A204.1 (cell line): ENCODE results near the gene PYCARD.
"Not testable (repeated sequence)": the region's sequence is repeated elsewhere in the genome, so short reads cannot be mapped to it uniquely, and the experiment has no call there.

ENCODE experiments used
- FAIRE-seq: peaks from 2 replicates; lab custom pipeline; 2012; peaks lifted over from hg19 to GRCh38; lab: Jason Lieb, UNC

Gene PYCARD

GRCh38 chr16:31189412-31189778 is 13.2 kb downstream of the PYCARD start:
- no peak for FAIRE-seq

GRCh38 chr16:31188450-31189411 is 13.8 kb downstream of the PYCARD start:
- FAIRE-seq = no peak

DNA sequence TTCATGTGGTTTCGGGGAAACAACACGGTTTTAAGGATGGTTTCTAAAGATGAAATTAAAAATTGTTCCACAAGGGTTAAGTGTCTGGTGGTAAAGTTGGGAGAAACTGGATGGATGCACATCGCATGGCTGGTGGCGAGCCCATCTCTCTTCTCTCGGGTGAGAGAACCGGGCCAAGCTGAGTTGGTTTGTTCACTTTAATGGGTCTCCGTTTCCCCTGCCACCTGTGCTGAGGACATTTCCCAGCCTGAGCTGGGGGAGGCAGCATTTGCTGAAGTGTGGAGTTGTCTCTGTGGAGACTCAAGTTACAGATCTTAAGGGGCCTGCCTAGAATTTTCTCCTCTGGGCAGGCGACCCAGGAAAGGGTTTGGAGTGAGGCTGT is 14.8 kb downstream of the PYCARD start:
- no peak for FAIRE-seq

DNA sequence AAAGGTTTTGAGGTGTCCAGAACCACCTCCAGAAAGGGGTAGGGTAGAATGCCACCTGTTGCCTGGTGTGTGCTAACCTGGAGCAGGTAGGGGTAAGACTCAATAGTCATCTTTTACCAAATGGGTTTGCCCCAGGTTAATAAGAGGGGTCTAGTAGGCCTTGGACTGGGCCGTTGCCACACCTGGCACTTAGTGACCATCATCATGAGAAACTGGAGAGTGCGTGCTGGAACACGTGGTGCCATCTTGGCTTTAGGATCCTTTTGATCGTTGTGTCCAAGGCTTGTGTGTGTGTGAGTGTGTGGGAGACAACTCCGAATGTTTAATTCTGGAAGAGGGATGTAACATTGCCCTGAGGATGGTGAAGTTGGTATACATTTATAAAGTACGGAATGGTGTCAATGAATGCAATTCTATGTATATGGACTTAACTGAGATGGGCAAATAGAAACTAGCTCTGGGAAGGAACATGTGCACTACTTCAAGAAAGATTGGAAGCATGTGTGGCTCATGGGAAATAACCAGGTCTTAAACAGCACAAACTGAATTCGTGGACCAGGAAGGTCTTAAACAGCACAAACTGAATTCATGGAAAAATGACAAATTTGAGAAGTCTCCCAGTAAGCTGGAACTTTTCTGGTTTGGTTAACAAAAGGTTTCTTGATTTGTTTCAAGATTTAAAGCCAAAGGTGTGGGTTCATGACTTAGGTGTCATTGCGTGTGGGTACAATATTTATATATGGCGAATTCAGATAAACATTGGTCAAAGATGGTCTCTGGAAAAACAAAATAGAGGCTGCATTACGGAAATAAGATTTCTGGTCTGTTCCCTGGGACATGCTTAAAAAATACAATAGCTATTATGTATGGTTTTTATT is 15.4 kb downstream of the PYCARD start:
- no peak for FAIRE-seq

DNA sequence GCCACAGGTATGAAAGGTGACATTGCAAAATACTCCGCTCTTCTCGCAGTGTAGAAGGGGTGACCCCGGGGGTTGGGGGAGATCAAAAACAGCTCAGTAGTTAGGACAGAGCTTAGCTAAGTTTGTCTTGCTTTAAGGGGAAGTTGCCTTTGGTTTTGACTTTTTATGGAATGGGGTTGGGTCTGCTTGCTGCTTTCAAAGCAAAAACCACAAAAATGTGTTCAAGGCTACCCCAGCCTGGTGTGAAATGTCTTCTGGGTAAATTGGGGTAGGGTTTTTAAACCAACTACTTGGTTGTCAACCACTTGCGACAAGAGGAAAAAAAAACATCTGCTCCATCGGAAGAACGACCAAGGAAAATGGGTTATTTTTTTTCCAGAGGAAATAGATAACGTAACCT is 16.4 kb downstream of the PYCARD start:
- FAIRE-seq = no peak

- FAIRE-seq = no peak
Observed at GRCh38 chr16:31185339-31185738, 17.2 kb downstream of the PYCARD start.

DNA sequence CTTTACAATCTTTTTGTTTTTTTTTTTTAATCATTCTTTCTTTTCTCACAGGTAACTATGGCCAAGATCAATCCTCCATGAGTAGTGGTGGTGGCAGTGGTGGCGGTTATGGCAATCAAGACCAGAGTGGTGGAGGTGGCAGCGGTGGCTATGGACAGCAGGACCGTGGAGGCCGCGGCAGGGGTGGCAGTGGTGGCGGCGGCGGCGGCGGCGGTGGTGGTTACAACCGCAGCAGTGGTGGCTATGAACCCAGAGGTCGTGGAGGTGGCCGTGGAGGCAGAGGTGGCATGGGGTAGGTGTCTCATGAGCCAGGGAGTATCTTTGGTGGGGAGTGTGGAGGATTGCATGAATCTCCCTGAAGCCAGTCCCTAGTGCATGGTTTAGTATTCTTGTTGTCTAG is 17.7 kb downstream of the PYCARD start:
- no peak for FAIRE-seq

GRCh38 chr16:31183432-31184428 is 18.8 kb downstream of the PYCARD start:
- FAIRE-seq = no peak

DNA sequence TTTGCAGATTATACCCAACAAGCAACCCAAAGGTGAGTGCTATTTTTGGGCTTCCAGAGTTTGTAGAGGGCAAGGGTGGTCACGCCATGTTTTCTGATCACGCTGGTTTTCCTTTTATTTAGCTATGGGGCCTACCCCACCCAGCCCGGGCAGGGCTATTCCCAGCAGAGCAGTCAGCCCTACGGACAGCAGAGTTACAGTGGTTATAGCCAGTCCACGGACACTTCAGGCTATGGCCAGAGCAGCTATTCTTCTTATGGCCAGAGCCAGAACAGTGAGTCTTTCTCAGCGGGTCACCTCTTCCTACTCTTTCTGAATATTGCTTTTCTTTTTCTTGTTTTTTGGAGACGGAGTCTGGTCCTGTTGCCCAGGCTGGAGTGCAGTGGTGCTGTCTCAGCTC is 20.2 kb downstream of the PYCARD start:
- no peak for FAIRE-seq

- no peak for FAIRE-seq
Observed at GRCh38 chr16:31181102-31181830, 21.3 kb downstream of the PYCARD start.

- no peak for FAIRE-seq
Observed at GRCh38 chr16:31179747-31180459, 22.7 kb downstream of the PYCARD start, which contains the start of gene FUS. TSS of gene FUS (plus strand) at chr16:31180139. CDS start at chr16:31180215, 76 bp downstream.

- FAIRE-seq = no peak
Observed at GRCh38 chr16:31179219-31179746, 23.3 kb downstream of the PYCARD start.

GRCh38 chr16:31177136-31177535 is 25.4 kb downstream of the PYCARD start:
- FAIRE-seq = no peak

- FAIRE-seq = not testable (repeated sequence)
Observed at GRCh38 chr16:31170048-31170447, 32.5 kb downstream of the PYCARD start.

GRCh38 chr16:31168848-31169247 is 33.7 kb downstream of the PYCARD start:
- no peak for FAIRE-seq

DNA sequence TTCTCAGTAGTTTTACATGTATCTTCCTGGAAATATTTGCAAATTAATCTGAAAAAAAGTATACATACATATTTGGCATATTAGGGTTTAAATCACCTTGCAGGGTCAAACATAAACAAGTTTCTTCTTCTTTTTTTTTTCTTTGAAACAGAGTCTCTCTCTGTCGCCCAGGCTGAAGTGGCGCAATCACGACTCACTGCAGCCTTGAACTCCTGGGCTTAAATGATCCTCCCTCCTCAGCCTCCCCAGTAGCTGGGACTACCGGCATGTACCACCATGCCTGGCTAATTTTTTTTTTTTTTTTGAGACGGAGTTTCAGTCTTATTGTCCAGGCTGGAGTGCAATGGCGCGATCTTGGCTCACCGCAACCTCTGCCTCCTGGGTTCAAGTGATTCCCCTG is 35.2 kb downstream of the PYCARD start:
- FAIRE-seq = no peak

GRCh38 chr16:31157136-31157535 is 45.4 kb downstream of the PYCARD start:
- FAIRE-seq = no peak
